H1 (cell line): ENCODE data around the gene DCBLD2. TPM values are rescaled to one million over a fixed set of nuclear protein-coding genes. Genes with fewer than 3 reads are reported as not detected.

ENCODE experiments used
- CTCF ChIA-PET: fragments of 300-600 bp; sonication (Branson Sonifier 250); formaldehyde crosslinking; loops from one replicate; lab custom pipeline; 2021; ENCODE audit not compliant: partially characterized antibody; lab: Charles Lee
- POLR2A ChIA-PET: fragments of 300-600 bp; sonication (Branson Sonifier 250); formaldehyde crosslinking; loops from one replicate; lab custom pipeline; 2021; ENCODE audit warnings: inconsistent platforms; ENCODE audit not compliant: partially characterized antibody; lab: Charles Lee
- DNase-seq, 2 experiments: peaks; one replicate each; pipeline versions ENCODE4 v3.0.0 to v3.0.0-alpha.2; 2010 to 2022; ENCODE audit warnings: low spot score in 2 of 2, low read depth in 1 of 2, mixed read lengths in 1 of 2
- FAIRE-seq: peaks from 2 replicates; lab custom pipeline; 2011; peaks lifted over from hg19 to GRCh38; lab: Jason Lieb, UNC
- H2AFZ ChIP-seq: 2 replicates; pipeline ENCODE4 v1.8.1; 2012; ENCODE audit warnings: low read length, inconsistent platforms
- H2AK5ac ChIP-seq: 2 replicates; pipeline ENCODE4 v1.6.1; 2013; ENCODE audit warnings: low read depth, low read length
- H2BK120ac ChIP-seq: replicated peaks from 2 replicates; pipeline ENCODE3; 2013; ENCODE audit warnings: low read depth, low read length, inconsistent platforms
- H2BK12ac ChIP-seq: 2 replicates; pipeline ENCODE4 v1.6.1; 2013; ENCODE audit warnings: low read depth, low read length
- H2BK15ac ChIP-seq: 2 replicates; pipeline ENCODE4 v1.6.1; 2013; ENCODE audit warnings: low read length
- H2BK20ac ChIP-seq: 2 replicates; pipeline ENCODE4 v1.6.1; 2013; ENCODE audit warnings: low read length
- H2BK5ac ChIP-seq: 2 replicates; pipeline ENCODE4 v1.6.1; 2013; ENCODE audit warnings: low read depth, low read length
- H3K14ac ChIP-seq: 2 replicates; pipeline ENCODE4 v1.6.1; 2013; ENCODE audit warnings: inconsistent platforms; ENCODE audit not compliant: insufficient read length
- H3K18ac ChIP-seq: 2 replicates; pipeline ENCODE4 v1.6.1; 2013; ENCODE audit warnings: low read length; ENCODE audit errors: extremely low read depth
- H3K23ac ChIP-seq: 2 replicates; pipeline ENCODE4 v1.6.1; 2013; ENCODE audit warnings: inconsistent platforms; ENCODE audit not compliant: insufficient read length
- H3K23me2 ChIP-seq: 2 replicates; pipeline ENCODE4 v1.6.1; 2013; ENCODE audit warnings: low read depth, low read length
- H3K27ac ChIP-seq: 2 replicates; pipeline ENCODE4 v1.6.1; 2011; ENCODE audit warnings: low read depth, low read length, inconsistent platforms
- H3K27me3 ChIP-seq, 4 experiments: replicated peaks in 1 of 4; 1 replicate in 1 of 4; 2 replicates in 3 of 4; pipeline versions ENCODE4 v1.6.1 to v1.8.1; 2011 to 2013; ENCODE audit warnings: low read length in 3 of 4, mild to moderate bottlenecking in 3 of 4, inconsistent platforms in 2 of 4, mixed read lengths in 2 of 4, moderate library complexity in 1 of 4; ENCODE audit not compliant: control insufficient read depth in 3 of 4, insufficient read depth in 3 of 4; ENCODE audit errors: extremely low read depth in 1 of 4
- H3K36me3 ChIP-seq, 4 experiments: 2 replicates each; pipeline versions ENCODE4 v1.6.1 to v1.8.1; 2011 to 2013; ENCODE audit warnings: mild to moderate bottlenecking in 4 of 4, low read length in 3 of 4, moderate library complexity in 2 of 4, control low read depth in 1 of 4, inconsistent platforms in 1 of 4; ENCODE audit not compliant: insufficient read depth in 4 of 4, control insufficient read depth in 2 of 4
- H3K4ac ChIP-seq: replicated peaks from 2 replicates; pipeline ENCODE3; 2013; ENCODE audit warnings: low read length, low read depth, mixed read lengths, inconsistent platforms; ENCODE audit not compliant: insufficient read length
- H3K4me1 ChIP-seq, 4 experiments: replicated peaks in 1 of 4; 1 replicate in 1 of 4; 2 replicates in 3 of 4; pipeline versions ENCODE4 v1.6.1 to v1.8.1; 2011 to 2013; ENCODE audit warnings: low read length in 3 of 4, inconsistent platforms in 2 of 4, mixed read lengths in 1 of 4; ENCODE audit not compliant: insufficient read depth in 4 of 4, control insufficient read depth in 3 of 4
- H3K4me2 ChIP-seq, 2 experiments: 2 replicates each; pipeline versions ENCODE4 v1.6.1 to v1.8.1; 2011 to 2013; ENCODE audit warnings: low read depth in 2 of 2, low read length in 2 of 2, control low read depth in 1 of 2, inconsistent platforms in 1 of 2, mild to moderate bottlenecking in 1 of 2; ENCODE audit not compliant: insufficient read depth in 1 of 2
- H3K4me3 ChIP-seq, 4 experiments: fragments of 200-600, 300-600 bp in 1 of 4; sonication (generic), shearing (Covaris generic), sonication (Bioruptor Twin) in 1 of 4; 2 replicates each; pipeline versions ENCODE4 v1.5.1 to v1.8.1; 2011 to 2016; ENCODE audit warnings: low read length in 4 of 4, low read depth in 3 of 4, control low read depth in 2 of 4, inconsistent platforms in 2 of 4, mild to moderate bottlenecking in 2 of 4, mixed read lengths in 1 of 4, moderate library complexity in 1 of 4; ENCODE audit not compliant: insufficient read depth in 2 of 4; ENCODE audit errors: extremely low read depth in 1 of 4
- H3K56ac ChIP-seq: replicated peaks from 2 replicates; pipeline ENCODE3; 2013; ENCODE audit warnings: low read depth, mild to moderate bottlenecking, mixed read lengths, low read length, inconsistent platforms; ENCODE audit not compliant: insufficient read length
- H3K79me1 ChIP-seq: 2 replicates; pipeline ENCODE4 v1.6.1; 2013; ENCODE audit warnings: low read depth, low read length, control low read depth
- H3K79me2 ChIP-seq, 2 experiments: 2 replicates each; pipeline versions ENCODE4 v1.6.1 to v1.8.1; 2012 to 2013; ENCODE audit warnings: low read length in 2 of 2, mild to moderate bottlenecking in 2 of 2, inconsistent platforms in 1 of 2; ENCODE audit not compliant: insufficient read depth in 2 of 2, control insufficient read depth in 1 of 2
- H3K9ac ChIP-seq, 4 experiments: replicated peaks in 1 of 4; 1 replicate in 1 of 4; 2 replicates in 3 of 4; pipeline versions ENCODE4 v1.6.1 to v1.8.1; 2011 to 2013; ENCODE audit warnings: low read depth in 3 of 4, low read length in 3 of 4, control low read depth in 2 of 4, mild to moderate bottlenecking in 2 of 4, moderate library complexity in 2 of 4, inconsistent platforms in 1 of 4; ENCODE audit errors: extremely low read depth in 1 of 4
- H3K9me3 ChIP-seq, 2 experiments: 2 replicates each; pipeline versions ENCODE4 v1.6.1 to v1.8.1; 2012 to 2013; ENCODE audit warnings: mild to moderate bottlenecking in 2 of 2, moderate library complexity in 2 of 2, control low read depth in 1 of 2, inconsistent platforms in 1 of 2, low read depth in 1 of 2, low read length in 1 of 2, mixed read lengths in 1 of 2; ENCODE audit not compliant: insufficient read depth in 2 of 2
- H4K20me1 ChIP-seq, 2 experiments: replicated peaks in 1 of 2; 2 replicates each; pipeline versions ENCODE3 to v1.8.1; 2011 to 2013; ENCODE audit warnings: inconsistent platforms in 2 of 2, low read length in 2 of 2, mild to moderate bottlenecking in 1 of 2; ENCODE audit not compliant: insufficient read depth in 2 of 2, control insufficient read depth in 1 of 2
- H4K5ac ChIP-seq: 2 replicates; pipeline ENCODE4 v1.6.1; 2013; ENCODE audit warnings: low read length, low read depth, mixed read lengths, inconsistent platforms; ENCODE audit not compliant: insufficient read length
- H4K8ac ChIP-seq: 2 replicates; pipeline ENCODE4 v1.8.0; 2013; ENCODE audit warnings: mild to moderate bottlenecking, moderate library complexity, low read length, inconsistent platforms; ENCODE audit not compliant: insufficient read depth; ENCODE audit errors: extremely low read depth
- H4K91ac ChIP-seq: replicated peaks from 2 replicates; pipeline ENCODE3; 2013; ENCODE audit warnings: low read length, mixed read lengths, inconsistent platforms; ENCODE audit not compliant: insufficient read length
- MAX ChIP-seq: IDR thresholded peaks from 2 replicates; pipeline ENCODE4 v1.6.1; 2012; ENCODE audit warnings: inconsistent platforms
- NANOG ChIP-seq: IDR thresholded peaks from 2 replicates; pipeline ENCODE4 v1.6.1; 2011; ENCODE audit warnings: low read length, low read depth, mild to moderate bottlenecking, inconsistent platforms; ENCODE audit not compliant: insufficient read depth, poor library complexity, severe bottlenecking
- SAP30 ChIP-seq: fragments of 300-600 bp; sonication (generic); IDR thresholded peaks from 2 replicates; pipeline ENCODE4 v1.7.1; 2012; ENCODE audit warnings: low read length, moderate library complexity, mild to moderate bottlenecking, inconsistent platforms; ENCODE audit not compliant: insufficient read depth, insufficient replicate concordance
- WGBS, 2 experiments: shearing (Covaris generic) in 1 of 2; methylation state at CpG; one replicate each; pipeline versions ENCODE4 v1.1.6 to v1.1.7; 2013 to 2015; ENCODE audit warnings: low lambda C conversion rate in 2 of 2, mixed read lengths in 2 of 2, inconsistent platforms in 1 of 2, low coverage in 1 of 2, missing lambda C conversion rate in 1 of 2; ENCODE audit not compliant: insufficient replicate concordance in 2 of 2, insufficient coverage in 1 of 2, insufficient read length in 1 of 2; ENCODE audit errors: extremely low coverage in 1 of 2, missing lambda C conversion rate in 1 of 2; 5-methylcytosine and 5-hydroxymethylcytosine counted together
- polyA plus RNA-seq, 7 experiments: library from polyadenylated mRNA; depleted of rRNA in 3 of 7; stranded (reverse) in 5 of 7; unstranded in 2 of 7; fragments of >200 nt in 5 of 7; fragments of 200-250 nt in 2 of 7; gene quantifications; 1 replicate in 5 of 7; 2 replicates in 1 of 7; 4 replicates in 1 of 7; pipeline versions ENCODE4 v1.2.1 to v1.2.3, GENCODE V29; 2011 to 2013; ENCODE audit warnings: missing spikeins in 2 of 7, mixed read lengths in 2 of 7
- total RNA-seq: library from RNA; stranded (reverse); fragmentation: NEBNext Ultra II Directional; extraction: Animal tissue kit (Norgen Biotek cat#: 25700); gene quantifications from 2 replicates; pipeline ENCODE4 v1.2.1, GENCODE V29; 2021

Gene DCBLD2
- total and polyA plus RNA-seq, 2 of the 8 experiments (the other 6 are each of a cell fraction or from before 2014, with no cell fraction given): 19.6 to 63.8 TPM

GRCh38 chr3:98806521-98806920 lies 95.0 kb downstream of the DCBLD2 start:
- no peak overlapping the region for H3K14ac ChIP-seq
- WGBS, 2 experiments: 92% methylated on average over 1 of the region's 1 CpG; no CpG with 5 or more reads in 1 of the 2 experiments
- no peaks in the 10 kb centered on the region for H3K27me3 ChIP-seq
- H4K91ac ChIP-seq: no peak overlapping the region
- no peak overlapping the region for H3K56ac ChIP-seq
- FAIRE-seq: no peak
- H3K79me2 ChIP-seq: no peaks in the 10 kb centered on the region
- H4K20me1 ChIP-seq: no peaks in the 10 kb centered on the region
- no peak overlapping the region for H2BK120ac ChIP-seq
- ChIA-PET POLR2A (no interaction called here), CTCF (interaction anchor here (0.9 to 1.9 kb wide), 4 partner anchors 11 to 209 kb away, joined by 3 to 6 read pairs (median 4); no protein-coding TSS in a partner anchor)
- no peak overlapping the region for H3K4me2 ChIP-seq
- H2BK20ac ChIP-seq: no peak overlapping the region
- no peak overlapping the region for H4K8ac ChIP-seq
- H2AK5ac ChIP-seq: no peak overlapping the region
- no peak overlapping the region for H3K18ac ChIP-seq
- DNase-seq: no peak
- no peak overlapping the region for H3K27ac ChIP-seq
- no peak overlapping the region for H3K4me3 ChIP-seq
- TF ChIP-seq SAP30 (no peak), MAX (no peak), NANOG (no peak)
- no peak overlapping the region for H3K23ac ChIP-seq
- no peaks in the 10 kb centered on the region for H3K23me2 ChIP-seq
- H3K79me1 ChIP-seq: no peaks in the 10 kb centered on the region
- H3K9ac ChIP-seq: no peak overlapping the region
- no peak overlapping the region for H2BK15ac ChIP-seq
- H3K4ac ChIP-seq: no peak overlapping the region
- H4K5ac ChIP-seq: no peak overlapping the region
- H3K9me3 ChIP-seq: no peaks in the 10 kb centered on the region
- no peak overlapping the region for H2BK12ac ChIP-seq
- H2BK5ac ChIP-seq: no peak overlapping the region
- no peak overlapping the region for H2AFZ ChIP-seq
- peaks cover 6 to 51% (median 29%) of the 10 kb centered on the region in 4 experiments; a peak in 7 of 8 replicates for H3K36me3 ChIP-seq
- H3K4me1 ChIP-seq: no peaks in the 10 kb centered on the region
